SU-DHL-6 (cell line): Measurements from ENCODE around the gene TENT4A.

ENCODE experiments used
- H2AFZ ChIP-seq: fragments of 200-600 bp; sonication (generic); 2 replicates; pipeline ENCODE4 v1.6.1; 2014; ENCODE audit warnings: low read depth, mild to moderate bottlenecking, moderate library complexity, mixed read lengths, antibody characterized with exemption, low read length; ENCODE audit not compliant: severe bottlenecking
- H3F3A ChIP-seq: fragments of 200-600 bp; shearing (Covaris generic); 2 replicates; pipeline ENCODE4 v1.6.0; 2016; ENCODE audit warnings: antibody characterized with exemption, mild to moderate bottlenecking; ENCODE audit not compliant: insufficient read depth
- H3K27ac ChIP-seq: fragments of 200-600 bp; sonication (generic); 2 replicates; pipeline ENCODE4 v1.5.1; 2016; ENCODE audit warnings: low read depth, mild to moderate bottlenecking, low read length, moderate library complexity, mixed read lengths
- H3K27me3 ChIP-seq: fragments of 200-600 bp; sonication (generic), shearing (Covaris generic); 2 replicates; pipeline ENCODE4 v1.6.0; 2014; ENCODE audit warnings: mild to moderate bottlenecking, low read length
- H3K36me3 ChIP-seq: fragments of 200-600 bp; sonication (generic); 2 replicates; pipeline ENCODE4 v1.6.1; 2014; ENCODE audit warnings: mild to moderate bottlenecking, low read length, mixed read lengths
- H3K4me2 ChIP-seq: fragments of 300-600, 200-600 bp; shearing (Covaris generic), sonication (generic); 2 replicates; pipeline ENCODE4 v1.6.0; 2014; ENCODE audit warnings: low read length, low read depth, mild to moderate bottlenecking; ENCODE audit not compliant: poor library complexity, severe bottlenecking
- H3K4me3 ChIP-seq: fragments of 200-600 bp; sonication (generic); 2 replicates; pipeline ENCODE4 v1.5.1; 2014; ENCODE audit warnings: antibody characterized with exemption, low read length, mild to moderate bottlenecking, mixed read lengths; ENCODE audit not compliant: insufficient read depth, poor library complexity, severe bottlenecking
- H3K79me2 ChIP-seq: fragments of 200-600 bp; sonication (generic); 2 replicates; pipeline ENCODE4 v1.6.1; 2014; ENCODE audit warnings: mild to moderate bottlenecking, low read length, moderate library complexity; ENCODE audit not compliant: insufficient read depth
- H3K9ac ChIP-seq: fragments of 200-600 bp; sonication (generic); 2 replicates; pipeline ENCODE4 v1.7.0; 2014; ENCODE audit warnings: mild to moderate bottlenecking, low read length
- H3K9me2 ChIP-seq: fragments of 200-600 bp; sonication (generic); replicated peaks from 2 replicates; pipeline ENCODE4 v1.6.1; 2014; ENCODE audit warnings: low read length; ENCODE audit not compliant: insufficient read depth
- H3K9me3 ChIP-seq: fragments of 200-600 bp; sonication (generic); 2 replicates; pipeline ENCODE4 v1.6.1; 2014; ENCODE audit warnings: low read length, mixed read lengths; ENCODE audit not compliant: insufficient read depth
- H4K20me1 ChIP-seq: fragments of 200-600 bp; sonication (generic); 2 replicates; pipeline ENCODE4 v1.6.1; 2014; ENCODE audit warnings: low read depth, mild to moderate bottlenecking, antibody characterized with exemption, low read length, moderate library complexity, mixed read lengths
- CTCF ChIP-seq: fragments of 200-600 bp; sonication (generic); IDR thresholded peaks from one replicate; pipeline ENCODE4 v1.5.1; 2017; ENCODE audit warnings: antibody characterized with exemption, mild to moderate bottlenecking, low read length, moderate library complexity; ENCODE audit not compliant: insufficient read depth, poor library complexity, severe bottlenecking
- EZH2phosphoT487 ChIP-seq: fragments of 200-600 bp; sonication (generic), shearing (Covaris generic); conservative IDR thresholded peaks from 2 replicates; pipeline ENCODE4 v1.6.1; 2018; ENCODE audit warnings: mild to moderate bottlenecking, antibody characterized with exemption, low read length, moderate library complexity, mixed read lengths

The TENT4A gene

GRCh38 chr5:6710551-6711318 lies 2.5 kb upstream of the TENT4A start:
- no peaks in the 10 kb centered on the region for H3K27me3 ChIP-seq
- H3K27ac ChIP-seq, result no peak overlapping the region
- peaks cover 10% of the 10 kb centered on the region for H4K20me1 ChIP-seq
- H3K9me2 ChIP-seq, result no peaks in the 10 kb centered on the region
- H3K9me3 ChIP-seq, result no peaks in the 10 kb centered on the region
- no peak overlapping the region for H2AFZ ChIP-seq
- H3K79me2 ChIP-seq, result peaks cover 14% of the 10 kb centered on the region
- no peak overlapping the region for H3K4me2 ChIP-seq
- H3K36me3 ChIP-seq, result no peaks in the 10 kb centered on the region
- no peak overlapping the region for H3K4me3 ChIP-seq
- TF ChIP-seq CTCF (no peak), EZH2phosphoT487 (no peak)
- H3F3A ChIP-seq, result peaks cover 8% of the 10 kb centered on the region; the same call in 1 of the 2 replicates
- no peak overlapping the region for H3K9ac ChIP-seq

GRCh38 chr5:6711409-6712141 lies 1.7 kb upstream of the TENT4A start:
- peaks cover 16% of the 10 kb centered on the region for H4K20me1 ChIP-seq
- no peaks in the 10 kb centered on the region for H3K9me2 ChIP-seq
- H3K27me3 ChIP-seq, result no peaks in the 10 kb centered on the region
- peaks cover 8% of the 10 kb centered on the region; the same call in 1 of the 2 replicates for H3F3A ChIP-seq
- peak overlapping the region; percentile 81 for H3K4me2 ChIP-seq
- H3K79me2 ChIP-seq, result peaks cover 22% of the 10 kb centered on the region
- H2AFZ ChIP-seq, result peak overlapping the region; percentile 78
- H3K4me3 ChIP-seq, result peak overlapping the region; percentile 61
- H3K27ac ChIP-seq, result no peak overlapping the region
- peak overlapping the region; percentile 75 for H3K9ac ChIP-seq
- H3K9me3 ChIP-seq, result no peaks in the 10 kb centered on the region
- TF ChIP-seq CTCF, result no peak
- no peak for TF ChIP-seq EZH2phosphoT487
- H3K36me3 ChIP-seq, result no peaks in the 10 kb centered on the region

DNA sequence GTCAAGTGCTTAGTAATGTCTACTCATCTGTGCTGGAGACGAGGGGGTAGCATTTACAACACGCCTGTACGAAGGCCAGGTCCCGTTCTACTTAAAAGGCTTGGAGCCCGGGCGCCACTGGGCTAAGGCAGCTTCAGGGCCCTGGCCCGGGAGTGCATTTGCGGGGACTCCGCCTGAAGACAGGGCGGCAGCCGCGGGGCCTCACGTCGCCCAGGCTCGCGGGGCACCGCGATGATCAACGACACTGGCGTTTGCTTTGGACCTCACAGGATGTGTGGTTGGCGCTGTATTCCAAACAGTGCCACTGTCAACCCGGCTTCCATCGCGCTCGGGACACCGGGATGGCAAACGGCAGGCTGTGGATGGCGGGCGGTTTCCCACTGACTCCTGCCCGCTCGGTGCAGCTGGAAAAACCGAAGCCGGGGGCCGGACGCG lies 1.1 kb upstream of the TENT4A start:
- Histone ChIP-seq H2AFZ (peak overlapping the region; percentile 78), H3F3A (peaks cover 8% of the 10 kb centered on the region; the same call in 1 of the 2 replicates), H3K9ac (peak overlapping the region; percentile 75), H4K20me1 (peaks cover 21% of the 10 kb centered on the region), H3K4me3 (peak overlapping the region; percentile 61), H3K27me3 (no peaks in the 10 kb centered on the region), H3K9me3 (no peaks in the 10 kb centered on the region), H3K36me3 (no peaks in the 10 kb centered on the region), H3K79me2 (peaks cover 28% of the 10 kb centered on the region), H3K9me2 (no peaks in the 10 kb centered on the region), H3K4me2 (peak overlapping the region; percentile 81), H3K27ac (peak overlapping the region; percentile 69; the same call in 1 of the 2 replicates)
- TF ChIP-seq EZH2phosphoT487 (no peak), CTCF (no peak)
